IMR-90 (cell line): ENCODE measurements around the gene MINDY2. TPM values are rescaled to one million over a fixed set of nuclear protein-coding genes. Genes with fewer than 3 reads are reported as not detected.

ENCODE experiments used
- ATAC-seq: fragments of 200-7000 bp; cut with Tn5 transposase; 2 replicates; pipeline ENCODE4 v1.9.1; 2020; ENCODE audit warnings: low read depth, mild to moderate bottlenecking, moderate library complexity
- BruUV-seq: library from RNA; stranded (reverse); fragments of 400-500 nt; replicated peaks from 2 replicates; lab custom pipeline; 2021; lab: Mats Ljungman, UMichigan
- CTCF ChIA-PET: fragments of 300-600 bp; formaldehyde crosslinking; extraction: SDS; loops from one replicate; lab custom pipeline; 2021; ENCODE audit warnings: antibody characterized with exemption; lab: Yijun Ruan, JAX
- POLR2A ChIA-PET: fragments of 300-600 bp; sonication (Branson Sonifier 250); formaldehyde crosslinking; loops from one replicate; lab custom pipeline; 2022; ENCODE audit warnings: antibody characterized with exemption; ENCODE audit not compliant: unreplicated experiment; lab: Charles Lee
- DNase-seq: peaks from one replicate; pipeline ENCODE4 v3.0.0; 2013
- H2AFZ ChIP-seq: replicated peaks from 2 replicates; pipeline ENCODE3; 2013; ENCODE audit warnings: low read length, mild to moderate bottlenecking; ENCODE audit not compliant: poor library complexity
- H2AK5ac ChIP-seq: 2 replicates; pipeline ENCODE4 v1.6.1; 2013; ENCODE audit warnings: low read depth, low read length, inconsistent platforms
- H2AK9ac ChIP-seq: replicated peaks from 2 replicates; pipeline ENCODE3; 2013; ENCODE audit warnings: mild to moderate bottlenecking, low read depth, low read length, moderate library complexity; ENCODE audit not compliant: poor library complexity
- H2BK120ac ChIP-seq: 2 replicates; pipeline ENCODE4 v1.6.1; 2013; ENCODE audit warnings: low read depth, low read length, inconsistent platforms
- H2BK15ac ChIP-seq: 3 replicates; pipeline ENCODE4 v1.6.1; 2013; ENCODE audit warnings: low read depth, low read length, inconsistent platforms
- H2BK20ac ChIP-seq: 2 replicates; pipeline ENCODE4 v1.6.1; 2013; ENCODE audit warnings: low read depth, mild to moderate bottlenecking, inconsistent platforms, low read length, moderate library complexity
- H2BK5ac ChIP-seq: 2 replicates; pipeline ENCODE4 v1.6.1; 2013; ENCODE audit warnings: mild to moderate bottlenecking, low read depth, low read length, inconsistent platforms; ENCODE audit not compliant: poor library complexity, severe bottlenecking
- H3K14ac ChIP-seq: replicated peaks from 2 replicates; pipeline ENCODE4 v1.6.1; 2013; ENCODE audit warnings: low read depth, low read length, inconsistent platforms
- H3K18ac ChIP-seq: 2 replicates; pipeline ENCODE4 v1.6.1; 2013; ENCODE audit warnings: low read depth, low read length, control low read depth
- H3K23ac ChIP-seq: 2 replicates; pipeline ENCODE4 v1.6.1; 2013; ENCODE audit warnings: low read depth, low read length, inconsistent platforms
- H3K27ac ChIP-seq: 2 replicates; pipeline ENCODE4 v1.5.1; 2013; ENCODE audit warnings: mild to moderate bottlenecking, control low read depth, low read length; ENCODE audit not compliant: insufficient read depth
- H3K27me3 ChIP-seq: 2 replicates; pipeline ENCODE4 v1.6.1; 2013; ENCODE audit warnings: low read length; ENCODE audit not compliant: control insufficient read depth, insufficient read depth
- H3K36me3 ChIP-seq: 2 replicates; pipeline ENCODE4 v1.6.1; 2013; ENCODE audit warnings: low read length, mixed read lengths; ENCODE audit not compliant: control insufficient read depth, insufficient read depth
- H3K4ac ChIP-seq: 2 replicates; pipeline ENCODE4 v1.6.1; 2013; ENCODE audit warnings: low read depth, low read length, inconsistent platforms
- H3K4me1 ChIP-seq: 2 replicates; pipeline ENCODE4 v1.6.1; 2013; ENCODE audit warnings: low read length, mixed read lengths; ENCODE audit not compliant: control insufficient read depth, insufficient read depth
- H3K4me2 ChIP-seq: 2 replicates; pipeline ENCODE4 v1.6.1; 2013; ENCODE audit warnings: low read depth, mild to moderate bottlenecking, control low read depth, low read length, moderate library complexity
- H3K4me3 ChIP-seq: 2 replicates; pipeline ENCODE4 v1.5.1; 2013; ENCODE audit warnings: low read depth, mild to moderate bottlenecking, control low read depth, low read length, moderate library complexity; ENCODE audit not compliant: insufficient read depth
- H3K56ac ChIP-seq: 2 replicates; pipeline ENCODE4 v1.6.1; 2013; ENCODE audit warnings: low read length, inconsistent platforms; ENCODE audit not compliant: insufficient read depth; ENCODE audit errors: extremely low read depth
- H3K79me1 ChIP-seq, 2 experiments: 2 replicates each; pipeline ENCODE4 v1.6.1; 2013; ENCODE audit warnings: low read length in 2 of 2, inconsistent platforms in 1 of 2, low read depth in 1 of 2
- H3K9ac ChIP-seq: 2 replicates; pipeline ENCODE4 v1.6.1; 2013; ENCODE audit warnings: low read depth, low read length, control low read depth
- H3K9me1 ChIP-seq: 2 replicates; pipeline ENCODE4 v1.6.1; 2013; ENCODE audit warnings: low read length, inconsistent platforms; ENCODE audit not compliant: insufficient read depth
- H3K9me3 ChIP-seq: 2 replicates; pipeline ENCODE4 v1.6.1; 2013; ENCODE audit warnings: low read length; ENCODE audit not compliant: control insufficient read depth, insufficient read depth
- H4K20me1 ChIP-seq: 2 replicates; pipeline ENCODE4 v1.6.1; 2013; ENCODE audit warnings: low read length, inconsistent platforms; ENCODE audit not compliant: insufficient read depth
- H4K5ac ChIP-seq: 2 replicates; pipeline ENCODE4 v1.6.1; 2013; ENCODE audit warnings: mild to moderate bottlenecking, low read depth, low read length, control low read depth
- H4K8ac ChIP-seq, 2 experiments: 2 replicates each; pipeline ENCODE4 v1.6.1; 2013; ENCODE audit warnings: low read depth in 2 of 2, low read length in 2 of 2, control low read depth in 1 of 2, inconsistent platforms in 1 of 2
- H4K91ac ChIP-seq: 2 replicates; pipeline ENCODE4 v1.6.1; 2013; ENCODE audit warnings: low read depth, low read length, inconsistent platforms; ENCODE audit not compliant: insufficient read depth
- SMC3 ChIP-seq: fragments of 150-350 bp; IDR thresholded peaks from 2 replicates; pipeline ENCODE4 v1.6.1; 2016; ENCODE audit warnings: low read depth, mild to moderate bottlenecking, antibody characterized with exemption, low read length, moderate library complexity
- WGBS, 2 experiments: methylation state at CpG; one replicate each; pipeline versions ENCODE4 v1.1.5 to v1.1.7; 2013; ENCODE audit warnings: missing lambda C conversion rate in 2 of 2; ENCODE audit not compliant: insufficient read length in 1 of 2; ENCODE audit errors: extremely low coverage in 2 of 2; 5-methylcytosine and 5-hydroxymethylcytosine counted together
- dilution Hi-C: fragments of 300-500 bp; cut with HindIII; formaldehyde crosslinking; loops from one replicate; pipeline ENCODE4 v1.14.3; 2018; ENCODE audit warnings: low sequenced_read_pairs; ENCODE audit not compliant: unreplicated experiment
- in situ Hi-C: fragments of 300-500 bp; cut with MboI; formaldehyde crosslinking; loops from 3 replicates; pipeline ENCODE4 v1.14.3; 2019; ENCODE audit warnings: low sequenced_read_pairs, inconsistent platforms, mixed read lengths
- intact Hi-C: fragments of 100-400 bp; cut with micrococcal nuclease; formaldehyde crosslinking; loops from 2 replicates; pipeline ENCODE4 v1.10.0; 2022
- polyA plus RNA-seq, 3 experiments: library from polyadenylated mRNA; depleted of rRNA; stranded (reverse); fragments of >200 nt; gene quantifications; 2 replicates each; pipeline ENCODE4 v1.2.3, GENCODE V29; 2012; ENCODE audit warnings: low replicate concordance in 1 of 3
- total RNA-seq: library from RNA; depleted of rRNA; stranded (reverse); fragments of >200 nt; gene quantifications from 2 replicates; pipeline ENCODE4 v1.2.3, GENCODE V29; 2012

The MINDY2 gene
- total and polyA plus RNA-seq, 2 of the 4 experiments (the other 2 are of a cell fraction) = 4.0 to 9.3 TPM

DNA sequence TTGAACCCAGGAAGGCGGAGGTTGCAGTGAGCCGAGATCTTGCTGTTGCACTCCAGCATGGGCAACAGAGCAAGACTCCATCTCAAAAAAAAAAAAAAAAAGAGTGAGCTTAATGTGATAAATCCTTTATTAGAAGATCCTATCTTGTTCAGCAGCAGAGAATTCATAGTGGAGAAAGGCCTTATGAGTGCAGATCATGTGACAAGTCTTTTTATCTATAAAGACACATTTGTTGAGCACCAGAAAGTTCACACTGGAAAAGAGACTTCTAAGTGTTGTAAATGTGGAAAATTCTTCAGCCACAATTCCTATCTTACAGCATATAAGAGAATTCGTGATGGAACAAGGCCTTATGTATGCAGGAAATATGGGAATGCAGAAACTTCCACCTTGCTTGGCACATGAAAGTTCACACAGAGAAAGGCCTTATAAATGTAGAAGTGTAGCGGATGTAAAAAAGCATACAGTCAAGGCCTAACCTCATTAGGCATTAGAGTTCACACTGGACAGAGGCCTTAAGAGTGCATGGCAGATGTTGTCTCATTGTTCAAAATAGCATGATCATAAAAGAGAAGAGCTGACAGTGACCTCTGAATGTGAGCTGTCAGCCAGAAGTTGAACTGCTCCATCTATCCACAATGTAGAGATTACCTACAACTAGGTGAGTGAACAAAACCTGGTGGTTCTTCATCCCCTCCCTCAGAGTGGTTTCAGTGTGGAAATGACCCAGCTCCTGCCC lies 38.3 kb upstream of the MINDY2 start:
- Histone ChIP-seq H3K4me3 (no peak overlapping the region), H3K9me1 (peaks cover 13% of the 10 kb centered on the region), H3K14ac (0 out of 2 replicates have a peak overlapping the region, but pooled peaks have one; percentile 1), H4K5ac (no peak overlapping the region), H4K91ac (no peak overlapping the region), H4K20me1 (peaks cover 66% of the 10 kb centered on the region), H2BK5ac (peak overlapping the region; percentile 5), H3K9me3 (no peaks in the 10 kb centered on the region), H2AK9ac (peak overlapping the region; percentile 1), H3K23ac (peak overlapping the region; percentile 52; the same call in 1 of the 2 replicates), H3K4me2 (no peak overlapping the region), H2BK120ac (no peak overlapping the region), H2AFZ (no peak overlapping the region), H3K27me3 (no peaks in the 10 kb centered on the region), H3K4me1 (peaks cover 8% of the 10 kb centered on the region), H2BK15ac (no peak overlapping the region), H3K27ac (no peak overlapping the region), H3K79me1 (peaks cover 8 to 74% of the 10 kb centered on the region in 2 experiments; a peak in 3 of 4 replicates), H3K18ac (no peak overlapping the region; the same call in 1 of the 2 replicates), H3K9ac (no peak overlapping the region), H3K56ac (no peak overlapping the region), H4K8ac (no peak overlapping the region), H3K36me3 (peaks cover 3% of the 10 kb centered on the region; the same call in 1 of the 2 replicates), H2BK20ac (no peak overlapping the region), H2AK5ac (peak overlapping the region; percentile 8; the same call in 1 of the 2 replicates), H3K4ac (no peak overlapping the region)
- intact Hi-C loops (no loop called here), in situ Hi-C loops (no loop called here), dilution Hi-C loops (no loop called here)
- DNase-seq (no peak), ATAC-seq (no peak)
- TF ChIP-seq SMC3 = no peak
- BruUV-seq = no TSS peak
- ChIA-PET POLR2A (no interaction called here), CTCF (interaction anchor here (0.7 kb wide), 1 partner anchor 272 kb away, joined by 3 read pairs; no protein-coding TSS in a partner anchor)
- WGBS, 2 experiments = no CpG with 5 or more reads among the region's 4 CpGs
